GM12892 (cell line): Measurements from ENCODE around the gene RNU11.

Experiments
- POLR2A ChIP-seq: IDR thresholded peaks from 2 replicates; pipeline ENCODE4 v1.6.1; 2011; ENCODE audit warnings: low read depth, low read length, control low read depth
- POLR2AphosphoS5 ChIP-seq: IDR thresholded peaks from 2 replicates; pipeline ENCODE4 v1.6.1; 2011; ENCODE audit warnings: low read depth, low read length, control low read depth

GRCh38 chr1:28682840-28683239 is 34.4 kb downstream of the RNU11 start:
- TF ChIP-seq POLR2AphosphoS5, result no peak
- TF ChIP-seq POLR2A, result no peak
